AG09319 (cell line): ENCODE data around the gene UBN1.

Experiments used
- DNase-seq: peaks from one replicate; pipeline ENCODE4 v3.0.0-alpha.2; 2010; ENCODE audit warnings: low read depth; ENCODE audit errors: extremely low read depth
- CTCF ChIP-seq: IDR thresholded peaks from 2 replicates; pipeline ENCODE4 v1.5.1; 2011; ENCODE audit warnings: low read depth, mild to moderate bottlenecking, inconsistent platforms, low read length, moderate library complexity

Gene UBN1

GRCh38 chr16:4846901-4847773 lies at the start of gene UBN1, which contains the start of gene GLYR1:
UBN1 (plus strand) TSS chr16:4847481; CDS start chr16:4852918, 5,437 bp downstream.
GLYR1 (minus strand) TSS chr16:4847288; CDS start chr16:4847265, 23 bp downstream.
- peak; percentile 88 for DNase-seq
- TF ChIP-seq CTCF = no peak

GRCh38 chr16:4797805-4798252 lies 49.5 kb upstream of the UBN1 start:
- TF ChIP-seq CTCF = no peak
- no peak for DNase-seq

DNA sequence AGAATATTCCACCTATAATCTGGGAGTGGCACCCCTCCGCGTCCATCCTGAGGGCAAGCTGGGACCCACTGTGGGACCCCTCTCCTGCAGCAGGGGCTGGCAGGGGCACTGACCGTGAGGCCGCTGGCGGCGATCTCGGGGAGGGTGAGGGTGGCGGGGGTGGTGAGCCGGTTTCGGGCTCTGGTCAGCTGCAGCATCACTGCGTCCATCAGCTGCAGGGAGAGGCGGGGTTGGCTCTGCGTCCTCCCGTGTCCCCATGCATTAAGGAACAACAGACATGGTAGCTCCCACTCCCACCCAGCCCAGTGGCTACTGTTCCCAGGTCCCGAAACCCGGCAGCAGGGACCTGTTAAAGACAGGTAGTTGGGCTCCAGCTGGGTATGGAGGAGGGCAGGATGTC lies 48.8 kb upstream of the UBN1 start:
- DNase-seq = no peak

DNA sequence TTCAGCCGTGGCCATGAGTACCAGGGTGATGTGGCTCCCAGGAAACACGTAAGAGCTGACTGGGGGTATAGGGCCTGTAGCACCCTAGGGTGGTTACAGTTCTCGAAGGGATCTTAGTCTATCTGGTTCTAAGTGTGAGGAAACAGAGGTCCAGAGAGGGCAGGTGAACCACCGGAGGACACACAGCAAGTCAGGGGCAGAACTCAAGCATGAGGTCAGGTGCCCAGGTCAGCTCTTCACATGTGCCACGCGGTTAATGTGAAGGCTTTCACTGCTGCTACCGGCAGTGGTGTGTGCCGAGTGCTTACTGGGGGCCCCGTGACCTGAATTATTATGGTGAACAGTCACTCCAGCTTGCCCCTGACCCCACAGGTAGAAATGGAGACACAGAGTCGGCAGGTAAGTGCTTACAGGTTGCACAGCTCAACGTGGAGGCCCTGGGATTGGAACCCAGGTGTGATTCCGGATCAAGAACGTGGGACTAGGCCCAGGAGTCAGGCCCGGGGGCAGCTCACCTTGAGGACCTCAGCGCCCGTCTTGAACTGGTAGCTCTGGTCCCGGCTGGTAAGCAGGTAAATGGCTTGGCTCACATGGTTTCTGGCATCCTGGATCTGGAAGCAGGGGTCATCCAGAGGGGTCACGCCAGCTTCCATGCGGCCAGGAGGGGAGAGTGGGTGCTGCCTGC lies 48.0 kb upstream of the UBN1 start:
- no peak for TF ChIP-seq CTCF

More for the DNA sequence above, 48.8 kb upstream of the UBN1 start:
- TF ChIP-seq CTCF = no peak

DNA sequence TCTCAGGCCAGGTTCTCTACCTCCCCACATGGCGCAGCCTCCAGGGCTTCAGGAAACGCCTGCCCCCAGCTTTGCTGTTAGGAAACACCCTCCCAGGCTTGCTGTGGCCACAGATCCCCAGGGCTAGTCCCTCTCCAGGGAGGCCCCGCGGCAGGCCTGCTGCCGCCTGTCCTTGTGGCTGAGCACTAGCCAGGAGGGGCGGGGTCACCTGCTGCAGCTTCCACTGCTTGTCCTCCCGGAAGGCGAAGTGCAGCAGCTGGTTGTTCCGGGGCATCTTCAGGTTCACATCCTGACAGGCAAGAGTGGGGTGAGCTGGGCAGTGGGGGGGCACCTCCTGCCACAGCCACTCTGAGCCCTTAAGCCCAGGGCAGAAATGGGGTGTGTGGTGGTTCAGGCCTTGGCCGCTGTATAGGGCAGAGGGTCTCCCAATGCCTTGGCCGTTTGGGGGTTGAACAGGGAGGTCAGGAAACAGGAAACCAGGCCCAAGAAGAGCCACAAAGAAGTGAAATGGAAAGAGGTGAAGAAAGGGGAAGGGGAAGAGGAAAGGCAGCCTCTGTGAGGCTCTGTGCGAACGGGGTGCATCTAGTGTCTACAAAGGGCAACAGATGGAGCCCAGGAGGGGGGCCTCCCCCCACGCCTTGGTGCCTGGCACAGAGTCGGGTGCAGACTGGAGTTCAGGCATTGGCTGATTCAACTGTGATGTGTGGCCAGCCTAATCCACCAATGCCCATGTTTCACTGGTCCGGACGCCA lies 46.8 kb upstream of the UBN1 start:
- no peak for DNase-seq
- no peak for TF ChIP-seq CTCF

More for the DNA sequence above, 48.0 kb upstream of the UBN1 start:
- no peak for DNase-seq

GRCh38 chr16:4801051-4801961 lies 46.0 kb upstream of the UBN1 start:
- no peak for TF ChIP-seq CTCF
- DNase-seq = no peak
